Lower leg skin (tissue), 3 donors: ENCODE results near the gene BCL6B.

Experiments
- POLR2A ChIP-seq, 2 donors: fragments of 450-650 bp; IDR thresholded peaks; one replicate each; pipeline ENCODE4 v1.6.1; 2016 to 2017; ENCODE audit warnings: antibody characterized with exemption in 2 of 2, mild to moderate bottlenecking in 1 of 2, moderate library complexity in 1 of 2
- TF ChIP-seq, protein P1 (sequence below), 3 donors: fragments of 450-650 bp; IDR thresholded peaks; one replicate each; pipeline ENCODE4 v1.5.1; 2016; ENCODE audit warnings: antibody characterized with exemption in 3 of 3, mild to moderate bottlenecking in 3 of 3, moderate library complexity in 2 of 3

DNA sequence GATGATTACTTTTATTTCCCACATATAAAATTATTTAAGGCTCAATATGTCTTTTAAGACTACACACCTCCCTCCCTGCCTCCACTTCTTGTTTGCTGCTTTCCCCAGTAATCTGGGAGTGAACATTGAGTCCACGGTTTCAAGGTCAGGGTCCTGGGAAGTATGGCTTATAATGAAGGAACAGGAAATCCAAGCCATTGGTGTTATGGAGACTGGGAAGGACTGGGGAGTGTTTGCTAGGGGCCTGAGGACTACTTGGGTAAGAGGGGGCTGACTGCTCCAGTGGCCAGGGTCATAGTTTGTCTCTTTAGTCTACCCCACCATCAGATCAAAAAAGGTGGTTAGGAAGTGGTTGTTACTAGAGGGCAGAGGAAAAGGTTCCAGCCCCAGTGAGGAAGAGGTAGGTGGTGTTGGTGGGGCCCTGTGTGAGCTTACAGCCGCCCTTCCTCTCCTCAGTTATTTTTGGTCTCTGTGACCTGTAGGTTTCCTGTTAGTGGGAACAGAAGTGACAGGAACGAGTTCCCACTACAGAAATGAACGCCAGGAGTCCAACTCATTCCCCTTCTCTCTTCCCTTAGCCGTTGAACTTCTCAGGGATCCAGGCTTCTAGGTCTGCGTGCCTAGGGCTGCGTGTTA, 12.2 kb downstream of the BCL6B start:
- TF ChIP-seq POLR2A (IDR thresholded peaks at IDR 0.05) = no peak
- TF ChIP-seq, protein P1, sequence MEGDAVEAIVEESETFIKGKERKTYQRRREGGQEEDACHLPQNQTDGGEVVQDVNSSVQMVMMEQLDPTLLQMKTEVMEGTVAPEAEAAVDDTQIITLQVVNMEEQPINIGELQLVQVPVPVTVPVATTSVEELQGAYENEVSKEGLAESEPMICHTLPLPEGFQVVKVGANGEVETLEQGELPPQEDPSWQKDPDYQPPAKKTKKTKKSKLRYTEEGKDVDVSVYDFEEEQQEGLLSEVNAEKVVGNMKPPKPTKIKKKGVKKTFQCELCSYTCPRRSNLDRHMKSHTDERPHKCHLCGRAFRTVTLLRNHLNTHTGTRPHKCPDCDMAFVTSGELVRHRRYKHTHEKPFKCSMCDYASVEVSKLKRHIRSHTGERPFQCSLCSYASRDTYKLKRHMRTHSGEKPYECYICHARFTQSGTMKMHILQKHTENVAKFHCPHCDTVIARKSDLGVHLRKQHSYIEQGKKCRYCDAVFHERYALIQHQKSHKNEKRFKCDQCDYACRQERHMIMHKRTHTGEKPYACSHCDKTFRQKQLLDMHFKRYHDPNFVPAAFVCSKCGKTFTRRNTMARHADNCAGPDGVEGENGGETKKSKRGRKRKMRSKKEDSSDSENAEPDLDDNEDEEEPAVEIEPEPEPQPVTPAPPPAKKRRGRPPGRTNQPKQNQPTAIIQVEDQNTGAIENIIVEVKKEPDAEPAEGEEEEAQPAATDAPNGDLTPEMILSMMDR (IDR thresholded peaks at IDR 0.05) = no peak
